BE2C (cell line): ENCODE measurements around the gene COX6B1.
A peak's percentile ranks its signal among the peaks of the same experiment; 100 is the strongest.

Experiments used
- DNase-seq: peaks from one replicate; pipeline ENCODE4 v3.0.0-alpha.2; 2020
- H3K27me3 ChIP-seq: fragments of 250-450 bp; sonication (Bioruptor Pico); 2 replicates; pipeline ENCODE4 v1.5.1; 2020; ENCODE audit warnings: mild to moderate bottlenecking
- H3K36me3 ChIP-seq: fragments of 250-450 bp; sonication (Bioruptor Pico); 2 replicates; pipeline ENCODE4 v1.5.1; 2020; ENCODE audit warnings: mild to moderate bottlenecking
- H3K4me1 ChIP-seq: fragments of 250-450 bp; sonication (Bioruptor Pico); 2 replicates; pipeline ENCODE4 v1.5.1; 2020
- H3K4me3 ChIP-seq: 2 replicates; pipeline ENCODE4 v1.5.1; 2011; ENCODE audit warnings: low read depth, low read length
- H3K9me3 ChIP-seq: fragments of 250-450 bp; sonication (Bioruptor Pico); 2 replicates; pipeline ENCODE4 v1.5.1; 2020
- CTCF ChIP-seq: IDR thresholded peaks from 2 replicates; pipeline ENCODE4 v1.5.1; 2012; ENCODE audit warnings: mild to moderate bottlenecking, low read depth, low read length

COX6B1 gene

DNA sequence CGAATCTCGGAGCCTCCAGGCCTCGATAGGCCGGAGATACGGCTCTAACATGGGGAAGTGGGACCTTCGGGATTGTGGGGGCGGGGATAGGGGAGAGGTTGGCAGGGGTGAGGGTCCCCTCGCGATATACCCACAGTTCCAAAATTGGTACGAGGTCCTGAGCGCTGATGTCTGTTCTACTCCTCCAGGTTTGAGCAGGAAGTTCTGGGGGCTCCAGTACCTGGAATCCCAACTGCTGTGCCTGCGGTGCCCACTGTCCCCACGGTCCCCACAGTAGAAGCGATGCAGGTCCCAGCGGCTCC, 18.8 kb upstream of the COX6B1 start:
- Histone ChIP-seq H3K4me3 (peak overlapping the region; percentile 97), H3K36me3 (peaks cover 11% of the 10 kb centered on the region), H3K4me1 (no peaks in the 10 kb centered on the region), H3K9me3 (no peaks in the 10 kb centered on the region), H3K27me3 (no peaks in the 10 kb centered on the region)
- DNase-seq, result no peak
- no peak for TF ChIP-seq CTCF

GRCh38 chr19:35633727-35634440, 14.2 kb upstream of the COX6B1 start:
- TF ChIP-seq CTCF, result no peak
- Histone ChIP-seq H3K27me3 (no peaks in the 10 kb centered on the region), H3K9me3 (no peaks in the 10 kb centered on the region), H3K4me1 (no peaks in the 10 kb centered on the region), H3K36me3 (peaks cover 25% of the 10 kb centered on the region), H3K4me3 (no peak overlapping the region)
- DNase-seq, result no peak

DNA sequence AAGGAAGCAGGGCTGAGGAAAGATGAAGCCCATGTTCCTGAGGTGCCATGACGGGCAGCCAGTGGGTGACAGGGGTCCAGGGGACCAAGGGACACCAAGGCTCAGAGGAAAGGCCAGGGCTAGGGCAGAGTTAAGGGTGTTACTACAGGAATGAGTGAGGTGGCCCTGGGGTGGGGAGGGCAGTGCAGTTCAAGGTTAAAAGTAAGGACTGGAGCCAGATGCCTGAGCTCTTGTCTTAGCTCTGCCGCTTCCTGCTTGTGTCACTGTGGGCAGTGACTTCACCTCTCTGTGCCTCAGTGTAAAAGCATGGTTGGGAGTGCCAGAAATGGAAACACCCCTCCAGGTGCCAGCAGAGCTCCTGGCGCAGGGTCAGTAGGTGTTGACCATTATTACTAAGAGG, 11.5 kb upstream of the COX6B1 start:
- DNase-seq, result no peak
- H3K27me3 ChIP-seq, result no peaks in the 10 kb centered on the region
- TF ChIP-seq CTCF, result no peak
- peaks cover 14% of the 10 kb centered on the region for H3K36me3 ChIP-seq
- H3K4me1 ChIP-seq, result no peaks in the 10 kb centered on the region
- no peaks in the 10 kb centered on the region for H3K9me3 ChIP-seq
- no peak overlapping the region for H3K4me3 ChIP-seq

GRCh38 chr19:35637165-35637564, 11.0 kb upstream of the COX6B1 start:
- DNase-seq, result no peak
- H3K4me1 ChIP-seq, result peaks cover 4% of the 10 kb centered on the region; the same call in 1 of the 2 replicates
- H3K9me3 ChIP-seq, result no peaks in the 10 kb centered on the region
- no peaks in the 10 kb centered on the region for H3K27me3 ChIP-seq
- H3K36me3 ChIP-seq, result peaks cover 14% of the 10 kb centered on the region
- TF ChIP-seq CTCF, result no peak
- no peak overlapping the region for H3K4me3 ChIP-seq

DNA sequence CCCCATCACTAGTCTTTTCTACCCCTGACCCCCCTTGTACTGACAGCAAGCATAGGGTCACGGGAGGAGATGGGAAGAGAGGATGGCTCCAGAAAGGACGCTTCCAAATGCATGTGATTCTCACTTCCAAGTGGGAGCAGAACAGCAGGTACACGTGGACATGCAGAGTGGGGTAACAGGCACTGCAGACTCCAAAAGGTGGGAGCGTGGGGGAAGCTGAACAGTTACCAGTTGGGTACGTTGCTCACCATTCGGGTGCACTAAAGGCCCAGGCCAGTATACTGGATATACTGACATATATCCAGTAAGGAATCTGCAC, 8.8 kb upstream of the COX6B1 start:
- Histone ChIP-seq H3K9me3 (no peaks in the 10 kb centered on the region), H3K4me1 (peaks cover 7% of the 10 kb centered on the region; the same call in 1 of the 2 replicates), H3K27me3 (no peaks in the 10 kb centered on the region), H3K4me3 (no peak overlapping the region), H3K36me3 (peaks cover 14% of the 10 kb centered on the region)
- no peak for TF ChIP-seq CTCF
- DNase-seq, result no peak

GRCh38 chr19:35639863-35640262, 8.3 kb upstream of the COX6B1 start:
- Histone ChIP-seq H3K4me1 (peaks cover 7% of the 10 kb centered on the region; the same call in 1 of the 2 replicates), H3K36me3 (peaks cover 12% of the 10 kb centered on the region), H3K9me3 (no peaks in the 10 kb centered on the region), H3K4me3 (no peak overlapping the region), H3K27me3 (no peaks in the 10 kb centered on the region)
- TF ChIP-seq CTCF, result no peak
- no peak for DNase-seq
